ENCODE results near the gene DHX32.

- TF ChIP-seq POLR2A (IDR thresholded peaks at IDR 0.05), result no peak
- no peak for TF ChIP-seq CTCF (IDR thresholded peaks at IDR 0.05)
Measured at GRCh38 chr10:125802131-125802530, 79.0 kb downstream of the DHX32 start.
